Neuronal stem cell (in vitro differentiated cells): ENCODE data around the gene HS2ST1.

ENCODE experiments used
- DNase-seq: peaks from one replicate; pipeline ENCODE4 v3.0.0-alpha.2; 2013; ENCODE audit warnings: low spot score
- H2AFZ ChIP-seq: one replicate; pipeline ENCODE4 v1.6.1; 2013; ENCODE audit warnings: mild to moderate bottlenecking, low read length, inconsistent platforms
- H2AK5ac ChIP-seq: 2 replicates; pipeline ENCODE4 v1.6.1; 2013; ENCODE audit warnings: low read depth, mild to moderate bottlenecking, inconsistent platforms, low read length, moderate library complexity, mixed read lengths
- H2BK120ac ChIP-seq: 2 replicates; pipeline ENCODE4 v1.6.1; 2013; ENCODE audit warnings: low read depth, mild to moderate bottlenecking, inconsistent platforms, low read length, moderate library complexity, mixed read lengths
- H2BK12ac ChIP-seq: one replicate; pipeline ENCODE4 v1.6.1; 2013; ENCODE audit warnings: low read length, inconsistent platforms
- H2BK15ac ChIP-seq: 2 replicates; pipeline ENCODE4 v1.6.1; 2013; ENCODE audit warnings: mild to moderate bottlenecking, low read length, inconsistent platforms, mixed read lengths
- H2BK5ac ChIP-seq: one replicate; pipeline ENCODE4 v1.6.1; 2013; ENCODE audit warnings: inconsistent platforms, mild to moderate bottlenecking, low read length, moderate library complexity
- H3K14ac ChIP-seq: one replicate; pipeline ENCODE4 v1.6.1; 2013; ENCODE audit warnings: low read length, inconsistent platforms
- H3K18ac ChIP-seq: 2 replicates; pipeline ENCODE4 v1.6.1; 2013; ENCODE audit warnings: low read length, inconsistent platforms
- H3K23ac ChIP-seq: 2 replicates; pipeline ENCODE4 v1.6.1; 2013; ENCODE audit warnings: low read depth, mild to moderate bottlenecking, mixed read lengths, low read length, inconsistent platforms; ENCODE audit not compliant: poor library complexity
- H3K27ac ChIP-seq: replicated peaks from 3 replicates; pipeline ENCODE4 v1.5.1; 2013; ENCODE audit warnings: low read length, inconsistent platforms
- H3K27me3 ChIP-seq, 3 experiments: 2 replicates each; pipeline ENCODE4 v1.6.1; 2013; ENCODE audit warnings: low read length in 3 of 3, mild to moderate bottlenecking in 2 of 3, inconsistent platforms in 1 of 3, low read depth in 1 of 3, mixed read lengths in 1 of 3, moderate library complexity in 1 of 3; ENCODE audit not compliant: control insufficient read depth in 3 of 3, insufficient read depth in 3 of 3
- H3K36me3 ChIP-seq, 2 donors: replicated peaks in 1 of 2; 2 replicates each; pipeline ENCODE4 v1.6.1; 2013; ENCODE audit warnings: low read length in 2 of 2; ENCODE audit not compliant: control insufficient read depth in 2 of 2, insufficient read depth in 2 of 2
- H3K4ac ChIP-seq: 2 replicates; pipeline ENCODE4 v1.6.1; 2013; ENCODE audit warnings: inconsistent platforms, mild to moderate bottlenecking, low read length, moderate library complexity
- H3K4me1 ChIP-seq, 2 donors: 1 replicate in 1 of 2; 2 replicates in 1 of 2; pipeline ENCODE4 v1.6.1; 2013; ENCODE audit warnings: low read length in 2 of 2, low read depth in 1 of 2; ENCODE audit not compliant: control insufficient read depth in 2 of 2, insufficient read depth in 1 of 2
- H3K4me2 ChIP-seq: one replicate; pipeline ENCODE4 v1.6.1; 2013; ENCODE audit warnings: mild to moderate bottlenecking, low read length, inconsistent platforms; ENCODE audit not compliant: insufficient read depth, poor library complexity, severe bottlenecking
- H3K4me3 ChIP-seq, 2 donors: 2 replicates each; pipeline ENCODE4 v1.5.1; 2013; ENCODE audit warnings: low read length in 2 of 2, mild to moderate bottlenecking in 2 of 2, inconsistent platforms in 1 of 2, moderate library complexity in 1 of 2
- H3K79me1 ChIP-seq: one replicate; pipeline ENCODE4 v1.6.1; 2013; ENCODE audit warnings: low read depth, mild to moderate bottlenecking, inconsistent platforms, low read length, moderate library complexity
- H3K9ac ChIP-seq: one replicate; pipeline ENCODE4 v1.6.1; 2013; ENCODE audit warnings: mild to moderate bottlenecking, low read depth, low read length, inconsistent platforms; ENCODE audit not compliant: poor library complexity
- H3K9me3 ChIP-seq, 2 donors: replicated peaks in 1 of 2; 2 replicates each; pipeline versions ENCODE3 to v1.6.1; 2013; ENCODE audit warnings: low read length in 2 of 2, mild to moderate bottlenecking in 2 of 2, inconsistent platforms in 1 of 2, low read depth in 1 of 2, mixed read lengths in 1 of 2, moderate library complexity in 1 of 2; ENCODE audit not compliant: control insufficient read depth in 2 of 2, insufficient read depth in 1 of 2
- H4K8ac ChIP-seq: one replicate; pipeline ENCODE4 v1.6.1; 2013; ENCODE audit warnings: low read depth, mild to moderate bottlenecking, inconsistent platforms, low read length, moderate library complexity
- H4K91ac ChIP-seq: one replicate; pipeline ENCODE4 v1.6.1; 2013; ENCODE audit warnings: low read length, low read depth, mild to moderate bottlenecking, inconsistent platforms; ENCODE audit not compliant: poor library complexity
- WGBS, 2 donors: extraction: QIAGEN DNeasy Blood & Tissue Kit; methylation state at CpG; one replicate each; pipeline ENCODE4 v1.1.7; 2013; ENCODE audit warnings: missing lambda C conversion rate in 2 of 2, mixed read lengths in 1 of 2; ENCODE audit not compliant: insufficient read length in 2 of 2, insufficient replicate concordance in 1 of 2; ENCODE audit errors: extremely low coverage in 2 of 2; 5-methylcytosine and 5-hydroxymethylcytosine counted together

The HS2ST1 gene

DNA sequence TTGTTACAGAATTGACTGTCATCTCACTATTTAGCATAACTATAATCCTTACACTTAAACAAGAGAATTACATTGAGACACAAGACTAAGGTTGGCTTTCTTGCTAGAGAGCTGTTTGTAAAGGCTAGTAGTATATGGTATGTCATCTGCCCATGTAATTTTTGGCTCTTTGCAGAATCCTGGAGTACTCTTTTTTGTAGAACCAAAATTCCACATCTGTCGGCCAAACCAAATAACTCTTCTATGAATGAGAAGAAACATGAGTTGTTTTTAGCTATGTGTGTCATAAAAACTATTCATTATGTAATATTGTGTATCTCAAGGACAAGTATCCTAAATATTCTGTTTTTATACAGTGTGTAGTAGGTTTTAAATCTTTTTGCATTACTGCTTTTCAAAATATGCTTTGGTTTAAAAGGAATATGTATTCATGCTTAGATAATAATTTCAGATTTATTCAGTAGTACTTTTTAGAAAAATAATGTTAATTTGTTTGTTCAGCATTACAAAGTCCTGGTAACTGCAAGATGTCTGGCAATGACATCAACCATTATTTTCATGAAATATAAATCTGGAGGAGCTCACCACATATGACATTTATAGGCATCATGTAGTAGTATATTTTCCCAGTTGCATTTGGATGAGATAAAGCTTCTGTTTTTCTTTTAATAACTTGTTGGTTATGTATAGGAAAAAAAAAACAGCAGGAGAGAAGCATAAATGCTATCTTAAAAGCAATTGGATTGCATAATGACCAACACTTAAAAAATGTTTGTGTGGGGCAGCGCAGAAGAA lies 159.8 kb downstream of the HS2ST1 start:
- H3K27me3 ChIP-seq: no peaks in the 10 kb centered on the region
- H3K18ac ChIP-seq: no peak overlapping the region
- H3K4ac ChIP-seq: no peak overlapping the region
- no peak overlapping the region for H2BK5ac ChIP-seq
- no peak overlapping the region for H3K27ac ChIP-seq
- no peak overlapping the region for H2BK12ac ChIP-seq
- H2BK120ac ChIP-seq: no peak overlapping the region
- no peaks in the 10 kb centered on the region for H3K9me3 ChIP-seq
- H3K14ac ChIP-seq: no peak overlapping the region
- H3K4me1 ChIP-seq: no peaks in the 10 kb centered on the region
- H3K23ac ChIP-seq: no peak overlapping the region
- H3K36me3 ChIP-seq: peaks cover 0 to 39% of the 10 kb centered on the region in 2 donors
- DNase-seq: no peak
- no peak overlapping the region for H4K91ac ChIP-seq
- H3K4me2 ChIP-seq: no peak overlapping the region
- H4K8ac ChIP-seq: no peak overlapping the region
- no peaks in the 10 kb centered on the region for H3K79me1 ChIP-seq
- WGBS, 2 donors: no CpG with 5 or more reads among the region's 2 CpGs
- no peak overlapping the region for H2AFZ ChIP-seq
- no peak overlapping the region for H2BK15ac ChIP-seq
- H3K4me3 ChIP-seq: no peak overlapping the region
- H2AK5ac ChIP-seq: no peak overlapping the region
- H3K9ac ChIP-seq: no peak overlapping the region

DNA sequence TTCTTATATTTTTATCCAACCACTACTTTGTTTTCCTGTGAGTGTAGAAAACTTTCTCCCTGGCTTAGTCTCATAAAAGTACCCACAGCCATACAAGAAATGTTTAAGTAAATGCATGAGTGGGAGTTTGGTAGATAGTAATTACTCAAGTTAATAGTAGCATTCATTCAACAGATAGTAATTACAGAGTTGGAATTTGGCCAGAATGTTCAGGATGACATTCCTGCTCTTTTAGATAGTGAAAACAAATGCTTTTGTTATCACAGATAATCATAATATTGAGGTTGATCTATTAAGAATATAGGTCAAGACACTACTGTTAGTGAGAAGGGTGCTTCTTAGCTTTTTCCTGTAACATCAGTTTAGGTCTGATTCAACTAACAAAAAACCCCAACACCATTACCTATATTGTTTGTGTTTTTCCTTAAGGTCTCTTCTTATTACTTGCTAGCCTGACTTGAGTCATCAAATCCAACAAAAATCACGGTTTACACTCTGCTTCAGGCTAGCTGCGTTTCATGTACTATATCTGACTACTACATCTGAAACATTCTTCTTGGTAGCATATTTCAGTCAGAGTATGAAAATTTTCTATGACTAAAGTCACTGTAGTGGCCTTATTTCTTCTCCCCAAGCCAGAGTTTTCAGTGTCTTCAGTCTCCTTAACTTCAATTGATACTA lies 163.7 kb downstream of the HS2ST1 start:
- Histone ChIP-seq H3K4me3 (no peak overlapping the region), H4K91ac (no peak overlapping the region), H3K4me1 (no peaks in the 10 kb centered on the region), H2BK12ac (no peak overlapping the region), H3K27ac (no peak overlapping the region), H2BK120ac (no peak overlapping the region), H3K4me2 (no peak overlapping the region), H2AFZ (no peak overlapping the region), H4K8ac (no peak overlapping the region), H3K23ac (no peak overlapping the region), H3K36me3 (peaks cover 2 to 35% of the 10 kb centered on the region in 2 donors), H3K9me3 (no peaks in the 10 kb centered on the region), H3K14ac (no peak overlapping the region), H2AK5ac (no peak overlapping the region), H3K9ac (no peak overlapping the region), H2BK5ac (no peak overlapping the region), H3K18ac (no peak overlapping the region), H3K79me1 (no peaks in the 10 kb centered on the region), H3K4ac (no peak overlapping the region), H3K27me3 (no peaks in the 10 kb centered on the region), H2BK15ac (no peak overlapping the region)
- no CpG with 5 or more reads among the region's 2 CpGs for WGBS, 2 donors
- DNase-seq: no peak

DNA sequence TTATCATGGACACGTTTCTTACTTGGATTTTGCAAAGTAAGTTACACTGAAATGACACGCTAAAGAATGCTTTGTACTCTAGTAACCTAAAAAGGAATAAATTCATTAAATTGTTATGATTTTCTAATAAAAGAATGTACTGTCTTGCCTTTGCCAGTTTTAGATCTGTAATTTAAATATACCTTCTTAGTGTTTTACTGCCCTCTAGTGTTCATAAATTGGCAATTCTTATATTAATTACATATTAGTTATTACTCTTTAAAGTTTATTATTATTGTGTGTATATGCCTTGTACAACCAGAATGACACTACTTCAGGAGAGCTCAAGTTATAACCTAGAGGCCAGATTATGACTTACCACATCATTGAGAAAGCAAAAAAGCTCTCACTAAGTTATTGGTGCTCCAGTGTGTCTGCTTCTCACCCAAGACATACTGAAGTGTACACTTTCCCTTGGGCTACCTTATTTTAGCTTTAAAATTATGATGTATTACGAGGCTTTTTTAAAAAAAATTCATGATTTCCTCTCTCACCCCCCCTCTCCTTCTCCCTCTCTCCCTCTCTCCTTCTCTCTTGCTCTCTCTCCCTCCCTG lies 169.9 kb downstream of the HS2ST1 start:
- Histone ChIP-seq H3K14ac (no peak overlapping the region), H3K4me3 (no peak overlapping the region), H2AK5ac (no peak overlapping the region), H3K9me3 (no peaks in the 10 kb centered on the region), H2BK120ac (no peak overlapping the region), H3K79me1 (no peaks in the 10 kb centered on the region), H3K4ac (no peak overlapping the region), H3K36me3 (peaks cover 2 to 24% of the 10 kb centered on the region in 2 donors), H3K4me2 (no peak overlapping the region), H2BK15ac (no peak overlapping the region), H2BK12ac (no peak overlapping the region), H3K27ac (no peak overlapping the region), H3K9ac (no peak overlapping the region), H3K18ac (no peak overlapping the region), H4K91ac (no peak overlapping the region), H2AFZ (no peak overlapping the region), H4K8ac (no peak overlapping the region), H3K27me3 (no peaks in the 10 kb centered on the region), H3K23ac (no peak overlapping the region), H3K4me1 (peaks cover 0 to 3% of the 10 kb centered on the region in 2 donors), H2BK5ac (no peak overlapping the region)
- DNase-seq: no peak
- WGBS, 2 donors: no CpG with 5 or more reads among the region's 3 CpGs

DNA sequence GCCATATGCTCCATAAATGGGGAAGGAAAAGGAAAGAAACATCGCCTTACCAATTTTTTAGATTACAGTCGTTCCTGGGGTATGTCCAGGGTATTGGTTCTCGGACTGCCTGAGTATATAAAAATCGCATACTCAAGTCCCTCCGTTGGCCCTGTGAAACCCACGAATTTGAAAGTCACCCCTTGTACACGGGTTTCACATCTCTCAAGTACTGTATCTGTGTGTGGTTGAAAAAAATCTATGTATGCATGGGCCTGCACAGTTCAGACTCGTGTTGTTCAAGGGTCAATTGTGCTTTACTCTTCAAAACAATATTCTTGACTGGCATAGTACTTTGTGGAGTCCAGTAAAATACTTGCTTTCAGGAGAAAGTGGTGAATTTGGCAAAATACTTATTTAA lies 171.7 kb downstream of the HS2ST1 start:
- no peak overlapping the region for H3K9ac ChIP-seq
- no CpG with 5 or more reads among the region's 8 CpGs for WGBS, 2 donors

More for the DNA sequence above, 171.7 kb downstream of the HS2ST1 start:
- Histone ChIP-seq H2BK12ac (no peak overlapping the region), H3K27ac (no peak overlapping the region), H3K36me3 (peaks cover 0 to 24% of the 10 kb centered on the region in 2 donors), H3K14ac (no peak overlapping the region), H3K4me3 (no peak overlapping the region), H3K23ac (no peak overlapping the region), H2BK120ac (no peak overlapping the region), H3K4me1 (peaks cover 0 to 6% of the 10 kb centered on the region in 2 donors), H3K4me2 (no peak overlapping the region), H3K9me3 (no peaks in the 10 kb centered on the region), H2AFZ (no peak overlapping the region), H3K18ac (no peak overlapping the region), H3K27me3 (no peaks in the 10 kb centered on the region), H2BK5ac (no peak overlapping the region), H2AK5ac (no peak overlapping the region), H4K8ac (no peak overlapping the region), H3K4ac (no peak overlapping the region), H2BK15ac (no peak overlapping the region), H4K91ac (no peak overlapping the region), H3K79me1 (no peaks in the 10 kb centered on the region)
- no peak for DNase-seq
